Loucy (cell line): Measurements from ENCODE around the gene PPIH.
"Not testable (repeated sequence)": the region's sequence is repeated elsewhere in the genome, so short reads cannot be mapped to it uniquely, and the experiment has no call there.

Experiments used
- H2AFZ ChIP-seq: fragments of 200-600 bp; sonication (generic); 2 replicates; pipeline ENCODE4 v1.6.0; 2016; ENCODE audit warnings: antibody characterized with exemption, mild to moderate bottlenecking, low read length, moderate library complexity
- H3F3A ChIP-seq: fragments of 200-600 bp; 2 replicates; pipeline ENCODE4 v1.6.0; 2016; ENCODE audit warnings: antibody characterized with exemption, low read depth, mild to moderate bottlenecking
- H3K27me3 ChIP-seq: fragments of 200-600 bp; sonication (generic); 2 replicates; pipeline ENCODE4 v1.6.1; 2014; ENCODE audit warnings: low read length, mild to moderate bottlenecking; ENCODE audit not compliant: insufficient read depth, poor library complexity, severe bottlenecking
- H3K36me3 ChIP-seq: fragments of 200-600 bp; sonication (generic); 2 replicates; pipeline ENCODE4 v1.6.1; 2016; ENCODE audit warnings: low read length; ENCODE audit not compliant: insufficient read depth
- H3K4me1 ChIP-seq: fragments of 200-600 bp; sonication (generic); 2 replicates; pipeline ENCODE4 v1.5.1; 2014; ENCODE audit warnings: low read length, mild to moderate bottlenecking; ENCODE audit not compliant: insufficient read depth, poor library complexity, severe bottlenecking
- H3K4me2 ChIP-seq: fragments of 200-600 bp; sonication (generic); 2 replicates; pipeline ENCODE4 v1.6.0; 2014; ENCODE audit warnings: antibody characterized with exemption, low read length, low read depth, mild to moderate bottlenecking; ENCODE audit not compliant: poor library complexity, severe bottlenecking
- H3K4me3 ChIP-seq: fragments of 200-600 bp; sonication (generic); 2 replicates; pipeline ENCODE4 v1.5.1; 2014; ENCODE audit warnings: low read length, mild to moderate bottlenecking, mixed read lengths; ENCODE audit not compliant: poor library complexity, severe bottlenecking
- H3K79me2 ChIP-seq: fragments of 200-600 bp; sonication (generic); 2 replicates; pipeline ENCODE4 v1.6.1; 2014; ENCODE audit warnings: low read length; ENCODE audit not compliant: insufficient read depth
- H3K9ac ChIP-seq: fragments of 200-600 bp; sonication (generic); 2 replicates; pipeline ENCODE4 v1.6.0; 2014; ENCODE audit warnings: mild to moderate bottlenecking, low read depth, low read length, moderate library complexity; ENCODE audit not compliant: poor library complexity, severe bottlenecking
- H3K9me2 ChIP-seq: fragments of 200-600 bp; sonication (generic); replicated peaks from 2 replicates; pipeline ENCODE4 v1.6.1; 2016; ENCODE audit warnings: low read depth, low read length, mixed read lengths
- H3K9me3 ChIP-seq: fragments of 200-600 bp; sonication (generic); 2 replicates; pipeline ENCODE4 v1.6.1; 2014; ENCODE audit warnings: mild to moderate bottlenecking, antibody characterized with exemption, low read length, low read depth; ENCODE audit not compliant: insufficient read depth
- H4K20me1 ChIP-seq: fragments of 200-600 bp; sonication (generic); 2 replicates; pipeline ENCODE4 v1.6.0; 2014; ENCODE audit warnings: antibody characterized with exemption, low read length, mild to moderate bottlenecking; ENCODE audit not compliant: insufficient read depth, poor library complexity, severe bottlenecking
- CTCF ChIP-seq: fragments of 200-600 bp; sonication (generic); conservative IDR thresholded peaks from 2 replicates; pipeline ENCODE4 v1.5.1; 2014; ENCODE audit warnings: mild to moderate bottlenecking, antibody characterized with exemption, low read length
- EZH2phosphoT487 ChIP-seq: fragments of 200-600 bp; IDR thresholded peaks from 2 replicates; pipeline ENCODE4 v1.6.1; 2018; ENCODE audit warnings: antibody characterized with exemption, mild to moderate bottlenecking, moderate library complexity, borderline replicate concordance

Gene PPIH

GRCh38 chr1:42703888-42704464 is 45.8 kb downstream of the PPIH start:
- Histone ChIP-seq H3K9me3 (no peaks in the 10 kb centered on the region), H3F3A (0 out of 2 replicates have a peak, but pooled peaks cover 2% of the 10 kb centered on the region), H3K79me2 (peaks cover 16% of the 10 kb centered on the region; the same call in 1 of the 2 replicates), H3K4me2 (no peak overlapping the region), H3K27me3 (no peaks in the 10 kb centered on the region), H2AFZ (no peak overlapping the region), H3K9ac (no peak overlapping the region), H3K4me1 (no peaks in the 10 kb centered on the region), H3K9me2 (no peaks in the 10 kb centered on the region), H4K20me1 (peaks cover 39% of the 10 kb centered on the region), H3K36me3 (peaks cover 93% of the 10 kb centered on the region), H3K4me3 (no peak overlapping the region)
- TF ChIP-seq CTCF, result no peak
- no peak for TF ChIP-seq EZH2phosphoT487

GRCh38 chr1:42712808-42713207 is 54.6 kb downstream of the PPIH start:
- H2AFZ ChIP-seq, result not testable (repeated sequence)
- peaks cover 64% of the 10 kb centered on the region; the same call in 1 of the 2 replicates for H3K36me3 ChIP-seq

GRCh38 chr1:42713293-42713692 is 55.1 kb downstream of the PPIH start:
- H3K27me3 ChIP-seq, result no peaks in the 10 kb centered on the region
- peaks cover 20% of the 10 kb centered on the region; the same call in 1 of the 2 replicates for H3K9me3 ChIP-seq
- TF ChIP-seq EZH2phosphoT487, result no peak
- no peak for TF ChIP-seq CTCF
- peaks cover 16% of the 10 kb centered on the region; the same call in 1 of the 2 replicates for H3K79me2 ChIP-seq
- no peaks in the 10 kb centered on the region for H3F3A ChIP-seq
- H3K4me3 ChIP-seq, result no peak overlapping the region
- H3K36me3 ChIP-seq, result peaks cover 62% of the 10 kb centered on the region; the same call in 1 of the 2 replicates
- no peak overlapping the region for H3K9ac ChIP-seq
- H2AFZ ChIP-seq, result no peak overlapping the region
- H4K20me1 ChIP-seq, result no peaks in the 10 kb centered on the region
- H3K4me2 ChIP-seq, result no peak overlapping the region
- no peaks in the 10 kb centered on the region for H3K4me1 ChIP-seq
- no peaks in the 10 kb centered on the region for H3K9me2 ChIP-seq

More at GRCh38 chr1:42712808-42713207, 54.6 kb downstream of the PPIH start:
- not testable (repeated sequence) for H4K20me1 ChIP-seq, H3K9ac ChIP-seq, H3K4me2 ChIP-seq, H3K27me3 ChIP-seq, H3F3A ChIP-seq, H3K4me3 ChIP-seq, H3K4me1 ChIP-seq, H3K9me2 ChIP-seq
- H3K79me2 ChIP-seq, result peaks cover 16% of the 10 kb centered on the region; the same call in 1 of the 2 replicates
- H3K9me3 ChIP-seq, result peaks cover 20% of the 10 kb centered on the region; the same call in 1 of the 2 replicates

GRCh38 chr1:42714441-42714840 is 56.2 kb downstream of the PPIH start:
- H2AFZ ChIP-seq, H3K4me3 ChIP-seq, H3K27me3 ChIP-seq, H3F3A ChIP-seq, H3K9me2 ChIP-seq, H4K20me1 ChIP-seq, H3K4me2 ChIP-seq, H3K4me1 ChIP-seq, H3K9ac ChIP-seq: not testable (repeated sequence)
- H3K9me3 ChIP-seq, result peaks cover 20% of the 10 kb centered on the region; the same call in 1 of the 2 replicates
- H3K36me3 ChIP-seq, result peaks cover 66% of the 10 kb centered on the region; the same call in 1 of the 2 replicates
- peaks cover 16% of the 10 kb centered on the region; the same call in 1 of the 2 replicates for H3K79me2 ChIP-seq
